SK-N-SH treated with all-trans-retinoic acid at 6 μM for 48 hours (cell line): ENCODE results near the gene CYP26A1.

Experiments
- ATAC-seq: fragments of 200-7000 bp; cut with Tn5 transposase; 3 replicates; pipeline ENCODE4 v1.9.1; 2020; ENCODE audit warnings: mild to moderate bottlenecking, moderate library complexity
- ARNTL ChIP-seq: fragments of 450-650 bp; formaldehyde crosslinking; IDR thresholded peaks from 2 replicates; pipeline ENCODE4 v1.5.0; 2020; ENCODE audit warnings: low read depth, mild to moderate bottlenecking, moderate library complexity, borderline replicate concordance
- BACH2 ChIP-seq: fragments of 250-450 bp; sonication (Bioruptor Pico); IDR thresholded peaks from 2 replicates; pipeline ENCODE4 v1.9.0; 2021; ENCODE audit warnings: mild to moderate bottlenecking, borderline replicate concordance
- CSDC2 ChIP-seq: fragments of 250-450 bp; sonication (Bioruptor Pico); IDR thresholded peaks from 2 replicates; pipeline ENCODE4 v1.5.0; 2020; ENCODE audit warnings: mild to moderate bottlenecking, moderate library complexity
- ESRRG ChIP-seq: fragments of 250-450 bp; sonication (Bioruptor Pico); IDR thresholded peaks from 2 replicates; pipeline ENCODE4 v1.6.1; 2021; ENCODE audit warnings: mild to moderate bottlenecking
- GLIS3 ChIP-seq: fragments of 250-450 bp; sonication (Bioruptor Pico); IDR thresholded peaks from 2 replicates; pipeline ENCODE4 v1.5.0; 2020; ENCODE audit warnings: mild to moderate bottlenecking, moderate library complexity
- ISL1 ChIP-seq: fragments of 250-450 bp; sonication (Bioruptor Pico); IDR thresholded peaks from 2 replicates; pipeline ENCODE4 v2.1.2; 2022; ENCODE audit warnings: mild to moderate bottlenecking, moderate library complexity
- OSR1 ChIP-seq: fragments of 250-450 bp; sonication (Bioruptor Pico); IDR thresholded peaks from 2 replicates; pipeline ENCODE4 v1.8.0; 2022; ENCODE audit warnings: moderate library complexity, mild to moderate bottlenecking, inconsistent platforms
- RARB ChIP-seq: fragments of 250-450 bp; sonication (Bioruptor Pico); IDR thresholded peaks from 2 replicates; pipeline ENCODE4 v1.8.0; 2021; ENCODE audit warnings: mild to moderate bottlenecking, moderate library complexity
- SNAI2 ChIP-seq: fragments of 250-450 bp; sonication (Bioruptor Pico); IDR thresholded peaks from 2 replicates; pipeline ENCODE4 v1.5.0; 2020; ENCODE audit warnings: mild to moderate bottlenecking, moderate library complexity
- ZC3H10 ChIP-seq: fragments of 250-450 bp; sonication (Bioruptor Pico); IDR thresholded peaks from 2 replicates; pipeline ENCODE4 v1.5.1; 2021; ENCODE audit warnings: mild to moderate bottlenecking, moderate library complexity
- ZFP3 ChIP-seq: fragments of 250-450 bp; sonication (Bioruptor Pico); IDR thresholded peaks from 2 replicates; pipeline ENCODE4 v1.5.0; 2020; ENCODE audit warnings: mild to moderate bottlenecking, moderate library complexity
- ZFP30 ChIP-seq: fragments of 450-650 bp; formaldehyde crosslinking; IDR thresholded peaks from 2 replicates; pipeline ENCODE4 v1.5.0; 2022; ENCODE audit warnings: mild to moderate bottlenecking, moderate library complexity
- ZNF565 ChIP-seq: fragments of 450-650 bp; formaldehyde crosslinking; conservative IDR thresholded peaks from 2 replicates; pipeline ENCODE4 v1.5.0; 2020; ENCODE audit warnings: low read depth, mild to moderate bottlenecking, moderate library complexity
- ZNF8 ChIP-seq: fragments of 450-650 bp; formaldehyde crosslinking; IDR thresholded peaks from 2 replicates; pipeline ENCODE4 v1.5.0; 2020; ENCODE audit warnings: mild to moderate bottlenecking, moderate library complexity
- TF ChIP-seq, protein P1 (sequence below): fragments of 250-450 bp; sonication (Bioruptor Pico); IDR thresholded peaks from 2 replicates; pipeline ENCODE4 v1.5.1; 2020; ENCODE audit warnings: low read depth, mild to moderate bottlenecking, moderate library complexity
- TF ChIP-seq, protein P2 (sequence below): fragments of 250-450 bp; sonication (Bioruptor Pico); IDR thresholded peaks from 2 replicates; pipeline ENCODE4 v1.8.0; 2020; ENCODE audit warnings: mild to moderate bottlenecking, moderate library complexity, borderline replicate concordance
- TF ChIP-seq, protein P3 (sequence below): fragments of 250-450 bp; sonication (Bioruptor Pico); IDR thresholded peaks from 2 replicates; pipeline ENCODE4 v1.8.0; 2021; ENCODE audit warnings: low read depth, mild to moderate bottlenecking, moderate library complexity, borderline replicate concordance
- TF ChIP-seq, protein P4 (sequence below): fragments of 250-450 bp; sonication (Bioruptor Pico); IDR thresholded peaks from 2 replicates; pipeline ENCODE4 v1.5.0; 2020; ENCODE audit warnings: mild to moderate bottlenecking, moderate library complexity

Gene CYP26A1

DNA sequence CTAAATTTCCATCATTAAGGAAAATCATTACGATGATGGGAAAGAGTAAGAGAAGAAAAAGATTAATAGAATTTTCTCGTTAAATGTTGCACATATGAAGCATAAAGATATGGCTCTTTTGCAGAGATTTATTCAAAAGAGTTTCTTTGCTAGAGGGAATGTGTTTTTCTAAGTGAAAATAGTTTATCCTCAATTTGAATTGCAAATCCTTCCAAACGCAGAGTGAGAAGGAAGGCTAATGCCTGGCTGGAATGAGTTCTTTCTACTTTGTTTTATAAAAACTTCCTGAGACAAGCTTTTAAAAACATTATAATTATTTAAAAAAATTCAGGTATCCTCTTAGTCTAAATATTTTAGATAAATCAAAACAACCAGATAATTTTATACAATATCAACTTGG is 14.2 kb downstream of the CYP26A1 start:
- TF ChIP-seq, protein P1, sequence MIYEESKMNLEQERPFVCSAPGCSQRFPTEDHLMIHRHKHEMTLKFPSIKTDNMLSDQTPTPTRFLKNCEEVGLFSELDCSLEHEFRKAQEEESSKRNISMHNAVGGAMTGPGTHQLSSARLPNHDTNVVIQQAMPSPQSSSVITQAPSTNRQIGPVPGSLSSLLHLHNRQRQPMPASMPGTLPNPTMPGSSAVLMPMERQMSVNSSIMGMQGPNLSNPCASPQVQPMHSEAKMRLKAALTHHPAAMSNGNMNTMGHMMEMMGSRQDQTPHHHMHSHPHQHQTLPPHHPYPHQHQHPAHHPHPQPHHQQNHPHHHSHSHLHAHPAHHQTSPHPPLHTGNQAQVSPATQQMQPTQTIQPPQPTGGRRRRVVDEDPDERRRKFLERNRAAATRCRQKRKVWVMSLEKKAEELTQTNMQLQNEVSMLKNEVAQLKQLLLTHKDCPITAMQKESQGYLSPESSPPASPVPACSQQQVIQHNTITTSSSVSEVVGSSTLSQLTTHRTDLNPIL (CRISPR knock-in tag), result no peak
- TF ChIP-seq SNAI2 (CRISPR knock-in tag), result no peak
- TF ChIP-seq ESRRG (CRISPR knock-in tag), result no peak
- TF ChIP-seq, protein P2, sequence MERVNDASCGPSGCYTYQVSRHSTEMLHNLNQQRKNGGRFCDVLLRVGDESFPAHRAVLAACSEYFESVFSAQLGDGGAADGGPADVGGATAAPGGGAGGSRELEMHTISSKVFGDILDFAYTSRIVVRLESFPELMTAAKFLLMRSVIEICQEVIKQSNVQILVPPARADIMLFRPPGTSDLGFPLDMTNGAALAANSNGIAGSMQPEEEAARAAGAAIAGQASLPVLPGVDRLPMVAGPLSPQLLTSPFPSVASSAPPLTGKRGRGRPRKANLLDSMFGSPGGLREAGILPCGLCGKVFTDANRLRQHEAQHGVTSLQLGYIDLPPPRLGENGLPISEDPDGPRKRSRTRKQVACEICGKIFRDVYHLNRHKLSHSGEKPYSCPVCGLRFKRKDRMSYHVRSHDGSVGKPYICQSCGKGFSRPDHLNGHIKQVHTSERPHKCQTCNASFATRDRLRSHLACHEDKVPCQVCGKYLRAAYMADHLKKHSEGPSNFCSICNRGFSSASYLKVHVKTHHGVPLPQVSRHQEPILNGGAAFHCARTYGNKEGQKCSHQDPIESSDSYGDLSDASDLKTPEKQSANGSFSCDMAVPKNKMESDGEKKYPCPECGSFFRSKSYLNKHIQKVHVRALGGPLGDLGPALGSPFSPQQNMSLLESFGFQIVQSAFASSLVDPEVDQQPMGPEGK (CRISPR knock-in tag), result no peak
- TF ChIP-seq, all 23 proteins: peak for 0
- ATAC-seq, result no peak

DNA sequence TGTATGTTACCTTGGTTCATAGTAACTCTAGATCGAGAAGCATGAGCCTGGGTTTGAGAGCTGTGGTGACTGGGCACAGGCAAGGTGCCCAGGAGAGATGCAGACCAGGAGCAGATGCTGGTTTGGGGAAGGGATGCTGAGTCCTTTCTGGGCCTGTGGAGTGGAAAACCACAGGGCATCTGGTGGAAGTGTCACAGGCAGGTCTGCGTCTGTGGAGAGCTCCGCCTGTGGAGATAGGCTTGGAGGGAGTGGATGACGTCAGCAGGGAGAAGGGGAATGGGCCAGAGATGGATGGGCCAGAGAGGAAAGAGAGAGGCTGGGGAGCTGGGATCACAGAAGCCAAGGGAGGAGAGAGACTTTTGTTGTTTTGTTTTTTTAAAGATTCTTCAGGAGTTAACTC is 14.8 kb downstream of the CYP26A1 start:
- ATAC-seq, result no peak
- TF ChIP-seq, protein P3, sequence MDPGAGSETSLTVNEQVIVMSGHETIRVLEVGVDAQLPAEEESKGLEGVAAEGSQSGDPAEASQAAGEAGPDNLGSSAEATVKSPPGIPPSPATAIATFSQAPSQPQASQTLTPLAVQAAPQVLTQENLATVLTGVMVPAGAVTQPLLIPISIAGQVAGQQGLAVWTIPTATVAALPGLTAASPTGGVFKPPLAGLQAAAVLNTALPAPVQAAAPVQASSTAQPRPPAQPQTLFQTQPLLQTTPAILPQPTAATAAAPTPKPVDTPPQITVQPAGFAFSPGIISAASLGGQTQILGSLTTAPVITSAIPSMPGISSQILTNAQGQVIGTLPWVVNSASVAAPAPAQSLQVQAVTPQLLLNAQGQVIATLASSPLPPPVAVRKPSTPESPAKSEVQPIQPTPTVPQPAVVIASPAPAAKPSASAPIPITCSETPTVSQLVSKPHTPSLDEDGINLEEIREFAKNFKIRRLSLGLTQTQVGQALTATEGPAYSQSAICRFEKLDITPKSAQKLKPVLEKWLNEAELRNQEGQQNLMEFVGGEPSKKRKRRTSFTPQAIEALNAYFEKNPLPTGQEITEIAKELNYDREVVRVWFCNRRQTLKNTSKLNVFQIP (CRISPR knock-in tag), result no peak
- TF ChIP-seq ZFP30 (CRISPR knock-in tag) (peak; percentile 75), ISL1 (CRISPR knock-in tag) (no peak)

DNA sequence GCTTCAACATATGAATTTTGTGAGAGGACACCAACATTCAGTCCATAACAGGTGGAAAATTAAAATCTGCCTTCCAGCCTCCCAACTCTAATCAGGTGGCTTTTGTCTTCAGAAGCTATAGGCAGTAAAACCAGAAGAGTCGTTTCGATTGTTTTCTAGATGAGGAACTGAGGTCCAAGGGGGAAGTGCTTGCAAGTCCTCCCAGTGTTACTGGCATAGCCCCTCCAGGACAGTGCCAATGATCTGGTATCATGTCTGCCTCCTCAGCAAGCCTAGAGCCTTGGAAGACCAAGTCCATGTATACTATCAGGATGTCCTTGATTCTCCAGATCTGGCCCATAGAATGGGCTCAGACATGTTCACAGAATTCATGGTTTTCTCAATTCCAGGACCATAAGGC is 16.9 kb downstream of the CYP26A1 start:
- TF ChIP-seq, protein P2 (CRISPR knock-in tag), result no peak
- no peak for TF ChIP-seq GLIS3
- TF ChIP-seq ZC3H10 (CRISPR knock-in tag), result no peak
- TF ChIP-seq ARNTL (CRISPR knock-in tag), result no peak
- TF ChIP-seq ZFP30 (CRISPR knock-in tag), result no peak
- TF ChIP-seq ISL1 (CRISPR knock-in tag), result no peak
- no peak for TF ChIP-seq BACH2 (CRISPR knock-in tag)
- TF ChIP-seq ZNF565 (CRISPR knock-in tag), result no peak
- TF ChIP-seq, protein P4, sequence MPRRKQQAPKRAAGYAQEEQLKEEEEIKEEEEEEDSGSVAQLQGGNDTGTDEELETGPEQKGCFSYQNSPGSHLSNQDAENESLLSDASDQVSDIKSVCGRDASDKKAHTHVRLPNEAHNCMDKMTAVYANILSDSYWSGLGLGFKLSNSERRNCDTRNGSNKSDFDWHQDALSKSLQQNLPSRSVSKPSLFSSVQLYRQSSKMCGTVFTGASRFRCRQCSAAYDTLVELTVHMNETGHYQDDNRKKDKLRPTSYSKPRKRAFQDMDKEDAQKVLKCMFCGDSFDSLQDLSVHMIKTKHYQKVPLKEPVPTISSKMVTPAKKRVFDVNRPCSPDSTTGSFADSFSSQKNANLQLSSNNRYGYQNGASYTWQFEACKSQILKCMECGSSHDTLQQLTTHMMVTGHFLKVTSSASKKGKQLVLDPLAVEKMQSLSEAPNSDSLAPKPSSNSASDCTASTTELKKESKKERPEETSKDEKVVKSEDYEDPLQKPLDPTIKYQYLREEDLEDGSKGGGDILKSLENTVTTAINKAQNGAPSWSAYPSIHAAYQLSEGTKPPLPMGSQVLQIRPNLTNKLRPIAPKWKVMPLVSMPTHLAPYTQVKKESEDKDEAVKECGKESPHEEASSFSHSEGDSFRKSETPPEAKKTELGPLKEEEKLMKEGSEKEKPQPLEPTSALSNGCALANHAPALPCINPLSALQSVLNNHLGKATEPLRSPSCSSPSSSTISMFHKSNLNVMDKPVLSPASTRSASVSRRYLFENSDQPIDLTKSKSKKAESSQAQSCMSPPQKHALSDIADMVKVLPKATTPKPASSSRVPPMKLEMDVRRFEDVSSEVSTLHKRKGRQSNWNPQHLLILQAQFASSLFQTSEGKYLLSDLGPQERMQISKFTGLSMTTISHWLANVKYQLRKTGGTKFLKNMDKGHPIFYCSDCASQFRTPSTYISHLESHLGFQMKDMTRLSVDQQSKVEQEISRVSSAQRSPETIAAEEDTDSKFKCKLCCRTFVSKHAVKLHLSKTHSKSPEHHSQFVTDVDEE, result no peak
- TF ChIP-seq ZFP3 (CRISPR knock-in tag), result no peak
- TF ChIP-seq RARB, result no peak
- no peak for TF ChIP-seq CSDC2 (CRISPR knock-in tag)
- no peak for TF ChIP-seq ZNF8 (CRISPR knock-in tag)
- no peak for TF ChIP-seq ESRRG (CRISPR knock-in tag)
- TF ChIP-seq OSR1 (CRISPR knock-in tag), result no peak
- TF ChIP-seq, protein P3 (CRISPR knock-in tag), result no peak
- ATAC-seq, result no peak
